T1000 (cell line): Measurements from ENCODE around the gene EHD4.

ENCODE experiments used
- DNase-seq: peaks from one replicate; lab custom pipeline; 2025; ENCODE audit warnings: mixed read lengths; lab: John Stamatoyannopoulos, UW

The EHD4 gene

DNA sequence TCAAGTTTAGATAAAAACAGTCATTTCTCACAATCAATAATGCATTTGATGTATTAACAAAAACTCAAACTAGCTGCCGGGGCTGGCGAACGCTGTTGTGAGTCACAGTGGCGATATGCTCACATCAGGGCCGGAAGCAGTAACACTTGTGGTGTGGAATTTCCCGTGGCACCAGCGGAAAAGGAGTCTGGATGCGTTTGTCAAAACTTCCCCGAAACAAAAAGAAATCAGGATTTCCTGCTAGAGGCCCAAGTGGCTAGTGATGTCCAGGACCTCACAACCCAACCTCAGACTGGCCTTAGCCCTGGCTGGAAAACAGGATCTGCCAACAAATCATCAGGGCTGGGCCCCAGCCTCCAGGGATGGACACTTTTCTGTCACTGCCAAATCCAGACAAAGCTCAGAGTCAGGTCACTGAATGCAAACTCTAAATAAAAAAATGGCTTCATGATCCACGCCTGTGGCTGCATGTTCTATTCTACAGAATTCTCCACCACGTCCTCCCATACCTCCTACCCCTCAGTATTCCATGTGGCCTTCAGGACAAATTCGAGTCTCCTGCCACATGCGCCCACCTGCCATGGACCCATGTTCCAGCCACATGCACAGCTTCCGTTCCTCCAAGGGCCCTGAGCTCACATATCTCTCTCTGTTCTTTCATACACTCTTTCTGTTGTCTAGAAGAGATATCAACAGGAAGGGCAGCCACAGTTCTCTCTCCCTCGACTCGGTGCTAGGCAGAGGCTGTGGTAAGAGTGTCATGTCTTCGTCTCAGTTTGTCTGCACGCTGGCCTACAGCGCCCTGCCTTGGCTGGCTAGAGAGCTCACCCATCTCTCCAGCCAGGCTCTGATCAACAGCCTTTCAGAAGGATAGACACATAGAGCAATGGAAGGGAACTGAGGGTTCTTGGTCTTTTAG is 35.4 kb downstream of the EHD4 start:
- DNase-seq: no peak

DNA sequence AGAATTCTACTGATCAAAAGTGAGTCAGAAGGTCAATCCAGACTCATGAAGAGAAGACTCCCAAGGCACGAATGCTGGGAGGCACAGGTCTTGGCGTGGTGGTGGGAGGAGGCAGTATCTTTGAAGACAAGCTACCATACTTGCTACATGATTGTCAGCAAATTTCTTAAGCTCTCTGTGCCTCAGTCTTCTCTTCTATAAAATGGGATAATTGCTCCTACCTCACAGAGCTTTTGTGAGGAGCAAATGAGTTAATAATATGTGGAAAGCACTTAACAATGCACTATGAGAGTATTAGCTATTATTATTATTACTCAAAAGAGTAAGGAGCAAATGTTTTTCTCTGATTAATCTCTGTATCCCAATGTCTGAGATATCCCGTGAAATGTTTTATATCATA is 36.2 kb downstream of the EHD4 start:
- DNase-seq: no peak

- no peak for DNase-seq
These were observed 36.8 kb downstream of the EHD4 start for GRCh38 chr15:41935566-41936020.

GRCh38 chr15:41934843-41935242 is 37.5 kb downstream of the EHD4 start:
- no peak for DNase-seq

DNA sequence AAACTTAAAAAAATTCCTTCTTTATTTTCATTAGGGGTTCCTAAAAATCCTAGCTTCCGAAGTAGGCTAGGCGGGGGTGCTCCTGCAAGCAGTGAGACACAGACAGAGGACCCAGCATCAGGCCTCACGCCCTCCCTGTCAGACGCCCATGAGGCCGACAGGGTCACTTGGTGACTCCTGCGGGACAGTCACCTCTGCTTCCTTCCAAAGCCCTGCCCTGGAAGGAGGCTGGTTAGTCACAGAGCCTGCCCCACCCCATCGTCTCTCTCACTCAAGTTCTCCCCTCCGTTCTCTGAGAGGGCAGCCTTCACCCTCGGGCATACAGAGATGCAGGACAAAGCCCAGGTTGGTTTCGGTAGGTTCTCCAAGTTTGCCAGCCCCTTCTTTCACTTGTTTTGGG is 38.6 kb downstream of the EHD4 start:
- DNase-seq: no peak

DNA sequence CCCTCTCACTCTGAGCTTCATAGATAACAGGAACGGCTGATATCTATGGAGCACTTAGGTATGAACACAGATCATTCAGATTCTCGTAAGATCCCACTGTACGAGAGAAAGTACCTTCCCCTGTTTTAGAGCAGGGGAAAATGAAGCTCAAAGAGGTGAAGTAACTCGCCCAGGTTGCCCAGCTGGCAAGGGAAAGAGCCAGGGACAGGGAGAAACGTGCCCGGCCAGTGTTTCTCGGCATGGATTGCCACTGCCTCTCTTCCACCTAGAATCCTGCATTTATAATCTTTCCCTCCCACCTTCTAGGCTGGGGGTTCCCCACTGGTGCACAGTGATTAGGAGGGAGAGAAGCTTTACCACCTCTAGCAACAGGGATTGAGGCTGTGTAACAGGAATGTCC is 39.0 kb downstream of the EHD4 start:
- DNase-seq: no peak

DNA sequence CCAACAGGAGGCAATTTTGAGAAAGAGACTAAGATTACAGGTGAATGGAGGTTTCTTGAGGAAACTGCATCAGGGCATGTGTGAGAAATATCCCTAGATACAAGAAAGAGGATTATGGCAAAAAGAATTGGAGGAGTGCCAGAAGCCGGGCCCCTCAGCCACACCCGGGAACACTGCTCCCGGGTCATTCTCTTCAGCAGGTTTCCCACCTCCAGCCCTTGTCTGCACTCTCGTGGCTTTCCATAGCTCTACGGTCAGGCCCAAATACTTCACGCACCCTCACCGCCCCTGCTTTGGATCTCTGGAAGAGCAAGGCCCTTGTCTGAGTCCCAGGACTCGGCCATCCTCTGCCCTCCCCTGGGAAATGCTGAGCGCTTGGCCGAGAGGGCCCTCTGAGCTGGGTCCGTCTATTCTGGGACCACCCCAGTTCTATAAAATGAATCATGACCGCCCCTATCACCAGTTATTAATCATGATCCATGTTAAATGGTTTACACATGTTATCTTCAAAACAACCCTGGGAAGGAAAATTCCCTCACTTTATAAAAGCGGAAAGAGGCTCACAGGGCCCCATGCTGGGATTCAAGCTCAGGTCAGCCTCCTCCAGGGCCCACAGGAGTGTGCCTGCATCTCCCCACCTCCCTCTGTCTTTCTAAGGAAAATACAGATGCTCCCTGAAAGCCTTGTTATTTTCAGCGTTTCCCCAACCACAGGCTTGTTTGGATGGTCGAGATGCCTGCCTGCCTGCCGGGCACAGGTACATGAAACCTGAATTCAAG is 39.7 kb downstream of the EHD4 start:
- no peak for DNase-seq

DNA sequence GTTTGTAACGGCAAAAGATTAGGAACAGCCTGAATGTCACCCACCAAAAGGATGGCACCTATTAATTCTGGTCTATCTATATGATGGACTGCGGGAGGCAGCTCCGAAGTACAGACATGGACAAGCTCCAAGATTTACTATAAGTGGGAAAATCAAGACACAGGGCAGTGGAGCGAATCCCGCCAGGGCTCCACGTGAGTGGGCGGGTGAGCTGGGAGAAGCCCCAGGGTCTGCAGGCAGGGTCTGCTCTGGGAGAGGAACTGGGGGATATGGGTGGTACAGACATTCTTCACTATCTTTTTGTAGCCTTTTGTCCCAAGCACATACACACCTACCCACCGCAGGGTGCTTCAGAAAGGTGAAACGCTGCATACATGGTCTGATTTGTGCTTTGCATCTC is 40.3 kb downstream of the EHD4 start:
- no peak for DNase-seq

DNA sequence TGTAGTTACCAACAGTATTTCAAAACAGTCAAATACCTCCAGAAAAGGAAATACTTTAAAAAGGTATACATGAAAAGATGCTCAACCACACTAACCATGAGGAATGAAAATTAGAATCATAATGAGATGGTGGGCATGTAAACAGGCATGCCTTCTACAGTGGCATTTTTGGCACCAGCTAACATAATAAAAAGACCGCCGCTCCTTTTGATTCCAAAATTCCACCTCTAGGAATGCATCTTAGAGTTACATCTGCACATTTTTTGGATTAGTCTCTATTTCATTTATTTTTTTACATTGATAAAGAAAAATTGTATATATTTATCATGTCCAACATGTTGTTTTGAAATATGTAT is 41.5 kb downstream of the EHD4 start:
- DNase-seq: no peak

- DNase-seq: peak; percentile 74
These were observed 42.0 kb downstream of the EHD4 start for GRCh38 chr15:41930221-41930866.

- no peak for DNase-seq
These were observed 43.4 kb downstream of the EHD4 start for GRCh38 chr15:41928637-41929620.

DNA sequence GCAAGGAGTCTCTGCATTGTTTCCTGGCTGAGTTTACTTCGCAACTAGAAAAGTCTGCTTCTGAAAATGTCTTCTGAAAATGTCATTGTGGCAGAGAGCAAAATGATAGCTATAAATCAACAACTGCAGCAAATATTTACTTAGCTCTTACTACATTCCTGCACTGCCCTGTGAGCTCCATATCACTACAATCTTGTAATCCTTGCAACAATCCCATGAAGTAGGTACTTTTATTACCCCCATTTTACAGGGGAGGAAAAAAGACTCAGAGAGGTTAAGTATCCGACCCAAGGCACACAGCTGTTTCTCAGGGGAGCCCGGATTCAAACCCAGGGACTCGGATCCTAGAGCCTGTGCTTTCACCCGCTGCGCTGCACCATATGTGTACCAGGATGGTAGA is 44.3 kb downstream of the EHD4 start:
- DNase-seq: no peak

DNA sequence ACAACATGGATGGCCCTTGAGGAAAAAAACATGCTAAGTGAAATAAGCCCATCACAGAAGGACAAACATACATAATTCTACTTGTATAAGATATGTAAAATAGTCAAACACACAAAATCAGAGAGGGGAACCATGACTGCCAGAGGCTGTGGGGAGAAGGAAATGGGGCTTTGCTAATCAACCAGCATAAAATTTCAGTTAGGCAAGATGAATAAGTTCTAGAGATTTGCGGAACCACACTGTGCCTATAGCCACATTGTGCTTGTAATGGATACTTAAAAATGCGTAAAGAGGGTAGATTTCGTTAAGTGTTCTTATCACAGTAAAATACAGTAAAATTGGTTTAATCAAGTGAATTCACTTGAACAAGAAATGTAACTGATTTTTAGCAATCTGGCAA is 44.8 kb downstream of the EHD4 start:
- DNase-seq: no peak

- no peak for DNase-seq
These were observed 45.9 kb downstream of the EHD4 start for GRCh38 chr15:41926185-41927056.

DNA sequence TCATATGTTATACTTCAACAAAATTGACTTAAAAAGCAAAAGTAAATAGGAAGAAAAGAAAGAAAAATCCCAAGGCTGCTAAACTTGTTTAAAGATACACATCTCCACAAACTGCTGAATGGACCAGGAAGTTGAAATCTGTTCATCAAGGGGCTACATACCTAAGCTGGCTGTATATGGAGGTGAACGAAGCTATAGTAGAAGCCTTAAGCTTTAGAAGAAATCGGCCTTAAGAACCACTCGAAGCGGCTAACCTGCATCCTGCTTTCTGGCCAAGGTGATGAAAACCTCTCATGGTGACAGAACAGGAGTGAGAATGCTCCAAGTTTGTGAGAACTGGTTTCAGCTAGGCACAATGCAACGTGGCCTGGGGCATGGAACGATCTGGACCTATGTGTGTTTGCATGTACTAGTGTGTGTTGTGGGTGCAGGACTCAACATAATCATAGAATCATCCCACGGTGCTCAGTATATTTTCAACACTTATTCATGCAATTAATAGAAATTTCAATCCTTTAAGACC is 47.2 kb downstream of the EHD4 start:
- no peak for DNase-seq

- no peak for DNase-seq
These were observed 48.9 kb downstream of the EHD4 start for GRCh38 chr15:41923401-41923997.

- DNase-seq: no peak
These were observed 50.0 kb downstream of the EHD4 start for GRCh38 chr15:41922353-41922752.

- DNase-seq: no peak
These were observed 50.7 kb downstream of the EHD4 start for GRCh38 chr15:41921639-41922038.

- no peak for DNase-seq
These were observed 51.2 kb downstream of the EHD4 start for GRCh38 chr15:41921167-41921566.
